Astrocyte (in vitro differentiated cells and primary cell): ENCODE results near the gene LYPD4. TPM values are rescaled to one million over a fixed set of nuclear protein-coding genes. Genes with fewer than 3 reads are reported as not detected.

ENCODE experiments used
- DNase-seq: peaks from one replicate; pipeline ENCODE4 v3.0.0-alpha.2; 2010; ENCODE audit warnings: low read depth
- FAIRE-seq: peaks from 2 replicates; lab custom pipeline; 2011; peaks lifted over from hg19 to GRCh38; lab: Jason Lieb, UNC
- H2AFZ ChIP-seq: 2 replicates; pipeline ENCODE4 v1.6.0; 2012; ENCODE audit warnings: low read depth, low read length, inconsistent platforms
- H3K27ac ChIP-seq: 2 replicates; pipeline ENCODE4 v1.5.1; 2011; ENCODE audit warnings: low read depth, low read length, inconsistent platforms
- H3K27me3 ChIP-seq: 2 replicates; pipeline ENCODE4 v1.6.0; 2011; ENCODE audit warnings: low read length, inconsistent platforms; ENCODE audit not compliant: insufficient read depth
- H3K36me3 ChIP-seq: 2 replicates; pipeline ENCODE4 v1.5.1; 2011; ENCODE audit warnings: low read length, inconsistent platforms; ENCODE audit not compliant: insufficient read depth
- H3K4me1 ChIP-seq: 2 replicates; pipeline ENCODE4 v1.5.1; 2011; ENCODE audit warnings: low read length, inconsistent platforms; ENCODE audit not compliant: insufficient read depth
- H3K4me2 ChIP-seq: 2 replicates; pipeline ENCODE4 v1.6.0; 2012; ENCODE audit warnings: low read length, inconsistent platforms
- H3K4me3 ChIP-seq: 2 replicates; pipeline ENCODE4 v1.5.1; 2011; ENCODE audit warnings: low read depth, mild to moderate bottlenecking, low read length, inconsistent platforms; ENCODE audit not compliant: insufficient read depth
- H3K79me2 ChIP-seq: 2 replicates; pipeline ENCODE4 v1.6.0; 2012; ENCODE audit warnings: mild to moderate bottlenecking, low read length, inconsistent platforms; ENCODE audit not compliant: insufficient read depth
- H3K9ac ChIP-seq: 2 replicates; pipeline ENCODE4 v1.6.0; 2012; ENCODE audit warnings: mild to moderate bottlenecking, low read length, inconsistent platforms
- H3K9me3 ChIP-seq: 2 replicates; pipeline ENCODE4 v1.5.1; 2012; ENCODE audit warnings: low read depth, mild to moderate bottlenecking, low read length, inconsistent platforms; ENCODE audit not compliant: insufficient read depth
- H4K20me1 ChIP-seq: 2 replicates; pipeline ENCODE4 v1.6.0; 2012; ENCODE audit warnings: low read length, inconsistent platforms; ENCODE audit not compliant: insufficient read depth
- H3K27ac Mint-ChIP-seq: one replicate; pipeline ENCODE4 v1.8.0; 2021; ENCODE audit warnings: mild to moderate bottlenecking, mixed read lengths; ENCODE audit not compliant: unreplicated experiment
- H3K27me3 Mint-ChIP-seq: one replicate; pipeline ENCODE4 v1.8.0; 2021; ENCODE audit warnings: low read depth, mixed read lengths; ENCODE audit not compliant: unreplicated experiment
- H3K36me3 Mint-ChIP-seq: one replicate; pipeline ENCODE4 v1.8.0; 2021; ENCODE audit warnings: low read depth, mixed read lengths; ENCODE audit not compliant: unreplicated experiment
- H3K4me1 Mint-ChIP-seq: one replicate; pipeline ENCODE4 v1.8.0; 2021; ENCODE audit warnings: low read depth, mixed read lengths; ENCODE audit not compliant: unreplicated experiment
- H3K4me3 Mint-ChIP-seq: one replicate; pipeline ENCODE4 v1.8.0; 2021; ENCODE audit warnings: mild to moderate bottlenecking, moderate library complexity, mixed read lengths; ENCODE audit not compliant: unreplicated experiment
- H3K9me3 Mint-ChIP-seq: one replicate; pipeline ENCODE4 v1.8.0; 2021; ENCODE audit warnings: mild to moderate bottlenecking, mixed read lengths; ENCODE audit not compliant: unreplicated experiment
- EZH2 ChIP-seq: IDR thresholded peaks from 2 replicates; pipeline ENCODE4 v1.6.1; 2012; ENCODE audit warnings: mild to moderate bottlenecking, low read length, inconsistent platforms; ENCODE audit not compliant: insufficient read depth
- total RNA-seq: library from RNA; stranded (reverse); gene quantifications from 2 replicates; pipeline ENCODE4 v1.2.1, GENCODE V29; 2021
- TF ChIP-seq, protein P1 (sequence below): IDR thresholded peaks from 2 replicates; pipeline ENCODE4 v1.5.1; 2011; ENCODE audit warnings: low read depth, mild to moderate bottlenecking, inconsistent platforms, low read length, moderate library complexity; ENCODE audit not compliant: insufficient read depth

LYPD4 gene
- total RNA-seq, 1 donor from 2014 or later: not detected

GRCh38 chr19:41847351-41848105 is 3.0 kb upstream of the LYPD4 start:
- Mint-ChIP-seq H3K4me1 (no peaks in the 10 kb centered on the region), H3K27ac (no peak overlapping the region), H3K27me3 (peaks cover 37% of the 10 kb centered on the region), H3K9me3 (peaks cover 2% of the 10 kb centered on the region), H3K4me3 (no peak overlapping the region), H3K36me3 (no peaks in the 10 kb centered on the region)
- no peaks in the 10 kb centered on the region for H3K79me2 ChIP-seq
- no peak overlapping the region for H3K4me2 ChIP-seq
- no peak overlapping the region for H3K9ac ChIP-seq
- no peaks in the 10 kb centered on the region for H3K36me3 ChIP-seq
- H4K20me1 ChIP-seq: no peaks in the 10 kb centered on the region
- DNase-seq: no peak
- no peaks in the 10 kb centered on the region for H3K4me1 ChIP-seq
- no peak overlapping the region for H3K4me3 ChIP-seq
- TF ChIP-seq EZH2: no peak
- TF ChIP-seq, protein P1, sequence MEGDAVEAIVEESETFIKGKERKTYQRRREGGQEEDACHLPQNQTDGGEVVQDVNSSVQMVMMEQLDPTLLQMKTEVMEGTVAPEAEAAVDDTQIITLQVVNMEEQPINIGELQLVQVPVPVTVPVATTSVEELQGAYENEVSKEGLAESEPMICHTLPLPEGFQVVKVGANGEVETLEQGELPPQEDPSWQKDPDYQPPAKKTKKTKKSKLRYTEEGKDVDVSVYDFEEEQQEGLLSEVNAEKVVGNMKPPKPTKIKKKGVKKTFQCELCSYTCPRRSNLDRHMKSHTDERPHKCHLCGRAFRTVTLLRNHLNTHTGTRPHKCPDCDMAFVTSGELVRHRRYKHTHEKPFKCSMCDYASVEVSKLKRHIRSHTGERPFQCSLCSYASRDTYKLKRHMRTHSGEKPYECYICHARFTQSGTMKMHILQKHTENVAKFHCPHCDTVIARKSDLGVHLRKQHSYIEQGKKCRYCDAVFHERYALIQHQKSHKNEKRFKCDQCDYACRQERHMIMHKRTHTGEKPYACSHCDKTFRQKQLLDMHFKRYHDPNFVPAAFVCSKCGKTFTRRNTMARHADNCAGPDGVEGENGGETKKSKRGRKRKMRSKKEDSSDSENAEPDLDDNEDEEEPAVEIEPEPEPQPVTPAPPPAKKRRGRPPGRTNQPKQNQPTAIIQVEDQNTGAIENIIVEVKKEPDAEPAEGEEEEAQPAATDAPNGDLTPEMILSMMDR: no peak
- FAIRE-seq: no peak
- H2AFZ ChIP-seq: no peak overlapping the region
- no peaks in the 10 kb centered on the region for H3K9me3 ChIP-seq
- no peak overlapping the region for H3K27ac ChIP-seq
- peaks cover 11% of the 10 kb centered on the region for H3K27me3 ChIP-seq

- H3K27me3 ChIP-seq: no peaks in the 10 kb centered on the region
- peaks cover 28% of the 10 kb centered on the region for H3K27me3 Mint-ChIP-seq
- H3K27ac ChIP-seq: no peak overlapping the region
- no peaks in the 10 kb centered on the region for H4K20me1 ChIP-seq
- H2AFZ ChIP-seq: no peak overlapping the region
- no peak overlapping the region for H3K9ac ChIP-seq
- H3K79me2 ChIP-seq: no peaks in the 10 kb centered on the region
- FAIRE-seq: no peak
- peaks cover 2% of the 10 kb centered on the region for H3K9me3 Mint-ChIP-seq
- H3K4me1 Mint-ChIP-seq: no peaks in the 10 kb centered on the region
- H3K9me3 ChIP-seq: no peaks in the 10 kb centered on the region
- no peak overlapping the region for H3K4me3 ChIP-seq
- no peak overlapping the region for H3K4me2 ChIP-seq
- no peaks in the 10 kb centered on the region for H3K36me3 ChIP-seq
- H3K4me1 ChIP-seq: no peaks in the 10 kb centered on the region
- H3K36me3 Mint-ChIP-seq: no peaks in the 10 kb centered on the region
- H3K4me3 Mint-ChIP-seq: no peak overlapping the region
- TF ChIP-seq, protein P1: no peak
- TF ChIP-seq EZH2: no peak
- H3K27ac Mint-ChIP-seq: no peak overlapping the region
- no peak for DNase-seq
These were observed 638 bp upstream of the LYPD4 start for GRCh38 chr19:41845051-41845590.

- TF ChIP-seq, protein P1: no peak
- TF ChIP-seq EZH2: no peak
- Mint-ChIP-seq H3K36me3 (no peaks in the 10 kb centered on the region), H3K4me1 (no peaks in the 10 kb centered on the region), H3K4me3 (no peak within 1 kb of the TSS), H3K27me3 (peaks cover 29% of the 10 kb centered on the region), H3K9me3 (peaks cover 2% of the 10 kb centered on the region), H3K27ac (no peak within 1 kb of the TSS)
- Histone ChIP-seq H3K36me3 (no peaks in the 10 kb centered on the region), H3K9ac (no peak within 1 kb of the TSS), H3K4me3 (no peak within 1 kb of the TSS), H3K79me2 (no peaks in the 10 kb centered on the region), H4K20me1 (no peaks in the 10 kb centered on the region), H3K27ac (no peak within 1 kb of the TSS), H2AFZ (no peak within 1 kb of the TSS), H3K4me1 (no peaks in the 10 kb centered on the region), H3K27me3 (no peaks in the 10 kb centered on the region), H3K4me2 (no peak within 1 kb of the TSS), H3K9me3 (no peaks in the 10 kb centered on the region)
- no peak for FAIRE-seq
- no peak for DNase-seq
These were observed 343 bp upstream of the LYPD4 start, which contains the start of gene DMRTC2 for GRCh38 chr19:41845001-41845050. TSS of gene DMRTC2 (plus strand) at chr19:41845042. CDS start at chr19:41847429, 2,387 bp downstream.
